ENCODE data around the gene FANCE.
A peak's percentile ranks its signal among the peaks of the same experiment; 100 is the strongest.

The FANCE gene

GRCh38 chr6:35452183-35453090, at the start of gene FANCE:
TSS of gene FANCE (plus strand) at chr6:35452338. CDS start at chr6:35452546, 208 bp downstream.
- peak; percentile 96 for DNase-seq (ENCODE audit: low read depth)
- TF ChIP-seq CTCF (IDR thresholded peaks at IDR 0.05; ENCODE audit: insufficient read depth, low read depth, low read length, missing control alignments) = no peak
- peak within 1 kb of the TSS; percentile 78 for H3K4me3 ChIP-seq (ENCODE audit: low read depth, low read length)

GRCh38 chr6:35402856-35403191, 49.3 kb upstream of the FANCE start:
- DNase-seq (ENCODE audit: low read depth) = no peak
- no peak overlapping the region for H3K4me3 ChIP-seq (ENCODE audit: low read depth, low read length)
- no peak for TF ChIP-seq CTCF (IDR thresholded peaks at IDR 0.05; ENCODE audit: insufficient read depth, low read depth, low read length, missing control alignments)

- DNase-seq (ENCODE audit: low read depth) = no peak
- no peak for TF ChIP-seq CTCF (IDR thresholded peaks at IDR 0.05; ENCODE audit: insufficient read depth, low read depth, low read length, missing control alignments)
- no peak overlapping the region for H3K4me3 ChIP-seq (ENCODE audit: low read depth, low read length)
Measured at GRCh38 chr6:35403544-35404442, 48.3 kb upstream of the FANCE start.

GRCh38 chr6:35406711-35407485, 45.2 kb upstream of the FANCE start:
- H3K4me3 ChIP-seq (ENCODE audit: low read depth, low read length) = no peak overlapping the region
- TF ChIP-seq CTCF (IDR thresholded peaks at IDR 0.05; ENCODE audit: insufficient read depth, low read depth, low read length, missing control alignments) = no peak
- no peak for DNase-seq (ENCODE audit: low read depth)

GRCh38 chr6:35409245-35409644, 42.9 kb upstream of the FANCE start:
- no peak for TF ChIP-seq CTCF (IDR thresholded peaks at IDR 0.05; ENCODE audit: insufficient read depth, low read depth, low read length, missing control alignments)
- H3K4me3 ChIP-seq (ENCODE audit: low read depth, low read length) = no peak overlapping the region
- no peak for DNase-seq (ENCODE audit: low read depth)

GRCh38 chr6:35410131-35410530, 42.0 kb upstream of the FANCE start:
- H3K4me3 ChIP-seq (ENCODE audit: low read depth, low read length) = no peak overlapping the region
- TF ChIP-seq CTCF (IDR thresholded peaks at IDR 0.05; ENCODE audit: insufficient read depth, low read depth, low read length, missing control alignments) = no peak
- no peak for DNase-seq (ENCODE audit: low read depth)

Measured in GM12865 (cell line).